Measurements from ENCODE around the gene DUSP28.

The DUSP28 gene

GRCh38 chr2:240588006-240588655, 28.0 kb downstream of the DUSP28 start:
- no peak for DNase-seq

GRCh38 chr2:240588669-240589068, 28.5 kb downstream of the DUSP28 start:
- DNase-seq = no peak

- no peak for DNase-seq
Measured at GRCh38 chr2:240589375-240589774, 29.2 kb downstream of the DUSP28 start.

- no peak for DNase-seq
Measured at GRCh38 chr2:240589850-240590525, 29.8 kb downstream of the DUSP28 start.

GRCh38 chr2:240590681-240591111, 30.5 kb downstream of the DUSP28 start:
- DNase-seq = no peak

DNA sequence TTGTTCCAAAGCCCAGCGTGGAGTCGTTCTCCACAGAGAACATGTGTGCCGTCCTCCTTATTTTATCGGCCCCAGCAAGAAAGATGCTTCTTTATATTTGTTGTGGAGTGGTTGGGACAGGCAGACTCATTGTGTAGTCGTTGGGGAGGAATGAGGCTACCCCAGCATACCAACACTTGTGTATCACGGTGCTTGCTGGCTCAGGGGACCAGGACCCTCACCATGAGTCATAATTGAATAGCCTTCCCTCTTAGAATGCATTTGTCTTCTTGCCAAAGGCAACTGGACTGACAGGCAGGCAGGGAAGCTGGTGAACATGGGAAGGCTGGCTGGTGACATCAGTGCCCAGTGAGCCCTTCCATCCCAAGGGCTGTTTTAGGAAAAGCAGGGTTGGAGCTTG, 31.1 kb downstream of the DUSP28 start:
- DNase-seq = no peak

- no peak for DNase-seq
Measured at GRCh38 chr2:240591784-240592183, 31.6 kb downstream of the DUSP28 start.

GRCh38 chr2:240593026-240593702, 33.0 kb downstream of the DUSP28 start:
- DNase-seq = no peak

DNA sequence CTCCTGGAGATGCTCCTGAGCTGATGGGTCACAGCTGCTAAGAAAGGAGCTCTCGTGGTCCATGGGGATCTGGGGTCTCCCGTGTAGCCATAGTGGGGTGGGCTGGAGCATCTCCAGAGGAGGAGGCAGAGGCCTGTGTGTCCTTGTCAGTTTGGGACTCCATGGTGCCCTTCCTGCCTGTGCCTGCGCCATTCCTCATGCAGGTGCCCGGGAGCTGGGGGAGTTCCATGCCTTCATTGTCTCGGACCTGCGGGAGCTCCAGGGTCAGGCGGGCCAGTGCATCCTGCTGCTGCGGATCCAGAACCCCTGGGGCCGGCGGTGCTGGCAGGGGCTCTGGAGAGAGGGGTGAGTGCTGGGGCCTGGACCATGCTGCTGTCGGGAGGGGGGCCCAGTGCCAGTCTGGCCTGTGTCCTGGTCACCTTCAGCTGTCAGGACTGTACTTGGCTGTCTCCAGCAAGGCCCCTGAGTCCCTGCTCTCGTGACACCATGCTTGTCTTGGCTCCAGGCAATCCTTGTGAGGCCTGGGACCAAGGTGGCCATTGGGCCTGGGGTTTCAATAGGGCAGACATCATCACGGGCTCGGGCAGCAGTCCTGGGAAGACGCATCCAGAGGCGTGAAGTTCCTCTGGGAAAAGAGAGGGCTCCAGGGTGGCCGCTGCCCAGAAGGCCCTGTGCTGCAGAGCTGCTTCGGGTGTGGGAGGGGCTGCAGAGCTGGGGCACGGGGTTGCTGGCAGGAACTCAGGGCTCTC, 33.7 kb downstream of the DUSP28 start:
- no peak for DNase-seq

- no peak for DNase-seq
Measured at GRCh38 chr2:240594511-240595380, 34.6 kb downstream of the DUSP28 start.

- DNase-seq = peak; percentile 30
Measured at GRCh38 chr2:240595381-240596079, 35.4 kb downstream of the DUSP28 start.

- DNase-seq = no peak
Measured at GRCh38 chr2:240596080-240596460, 35.9 kb downstream of the DUSP28 start.

GRCh38 chr2:240596491-240596931, 36.4 kb downstream of the DUSP28 start:
- DNase-seq = no peak

- DNase-seq = no peak
Measured at GRCh38 chr2:240597054-240597418, 36.9 kb downstream of the DUSP28 start.

DNA sequence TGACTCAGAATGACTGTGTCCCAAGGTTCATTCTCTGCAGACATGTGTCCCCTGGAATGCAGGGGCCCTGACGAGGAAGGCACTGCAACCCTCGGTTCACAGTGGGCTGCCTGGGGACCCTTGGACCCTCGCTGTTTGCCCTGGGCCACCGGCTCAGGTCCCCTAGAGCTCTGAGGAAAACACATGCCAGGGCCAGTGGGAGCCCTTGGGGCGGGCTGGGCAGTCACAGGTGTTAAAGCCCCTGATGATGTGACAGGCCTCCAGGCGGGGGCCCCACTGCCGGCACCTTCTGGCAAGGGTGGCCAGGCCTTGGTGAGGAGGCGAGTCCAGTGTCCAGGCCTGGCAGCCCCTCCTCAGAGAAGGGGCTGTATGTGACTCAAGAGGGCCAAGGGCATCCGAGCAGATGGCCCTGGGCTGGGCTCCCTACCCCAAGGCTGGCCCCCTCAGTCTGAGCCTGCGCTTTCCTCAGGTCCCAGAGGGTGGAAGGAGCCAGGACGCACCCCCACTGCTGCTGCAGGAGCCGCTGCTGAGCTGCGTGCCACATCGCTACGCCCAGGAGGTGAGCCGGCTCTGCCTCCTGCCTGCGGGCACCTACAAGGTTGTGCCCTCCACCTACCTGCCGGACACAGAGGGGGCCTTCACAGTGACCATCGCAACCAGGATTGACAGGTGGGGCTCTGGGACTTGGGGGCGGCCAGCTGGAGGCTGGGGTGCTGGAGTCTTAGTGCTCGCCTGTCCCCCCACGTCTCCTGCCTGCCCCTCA, 37.4 kb downstream of the DUSP28 start:
- DNase-seq = no peak

DNA sequence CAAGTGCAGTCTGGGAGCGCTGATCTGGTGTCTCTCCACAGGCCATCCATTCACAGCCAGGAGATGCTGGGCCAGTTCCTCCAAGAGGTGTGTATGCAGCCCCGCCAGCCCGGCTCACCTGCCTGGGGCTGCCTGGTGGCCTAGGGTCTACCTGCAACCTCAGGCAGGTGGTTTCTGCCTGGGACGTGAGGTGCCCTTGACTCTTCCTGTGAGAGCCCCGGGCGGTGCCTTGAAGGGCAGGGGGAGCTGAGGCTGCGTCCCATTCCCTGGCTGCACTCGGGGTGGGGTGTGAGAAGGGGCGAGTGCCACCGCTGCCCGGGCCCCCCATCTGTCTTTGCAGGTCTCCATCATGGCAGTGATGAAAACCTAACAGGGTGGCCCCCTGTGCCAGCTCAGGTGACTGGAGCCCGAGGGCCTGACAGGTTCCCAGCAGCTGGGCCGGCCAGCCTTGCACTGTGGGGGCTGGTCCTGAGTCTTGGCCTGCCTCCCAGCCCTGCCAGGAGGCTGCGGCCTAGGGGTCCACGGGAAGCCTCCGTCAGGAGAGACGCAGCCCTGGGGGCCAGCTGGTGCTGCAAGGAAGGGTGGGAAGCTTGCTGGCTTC, 38.3 kb downstream of the DUSP28 start:
- DNase-seq = no peak

- DNase-seq = no peak
Measured at GRCh38 chr2:240599141-240599583, 39.0 kb downstream of the DUSP28 start.

DNA sequence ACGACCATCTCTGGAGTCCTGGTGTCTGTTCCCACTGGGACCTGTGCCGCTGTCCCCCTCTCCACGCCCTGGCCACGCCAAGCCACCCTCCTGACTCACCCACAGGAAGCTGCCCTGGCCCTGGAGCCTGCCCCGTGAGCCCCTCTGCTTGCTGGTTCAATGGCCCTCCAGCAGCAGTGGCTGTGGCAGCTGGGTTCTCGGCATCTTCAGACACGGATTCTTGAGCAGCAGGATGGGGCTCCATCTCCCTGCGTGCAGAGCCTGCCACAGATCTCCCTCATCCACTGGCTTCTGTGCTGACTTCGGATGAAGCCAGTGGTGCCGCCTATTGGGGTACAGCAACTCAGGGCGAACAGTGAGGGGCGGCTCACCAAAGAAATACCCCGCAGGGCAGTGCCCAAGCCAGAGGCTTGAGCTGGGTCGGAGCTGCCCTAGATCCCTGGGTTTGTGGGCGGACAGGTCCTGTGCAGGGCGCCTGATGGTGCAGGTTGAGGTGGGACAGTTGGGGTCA, 40.3 kb downstream of the DUSP28 start:
- DNase-seq = no peak

DNA sequence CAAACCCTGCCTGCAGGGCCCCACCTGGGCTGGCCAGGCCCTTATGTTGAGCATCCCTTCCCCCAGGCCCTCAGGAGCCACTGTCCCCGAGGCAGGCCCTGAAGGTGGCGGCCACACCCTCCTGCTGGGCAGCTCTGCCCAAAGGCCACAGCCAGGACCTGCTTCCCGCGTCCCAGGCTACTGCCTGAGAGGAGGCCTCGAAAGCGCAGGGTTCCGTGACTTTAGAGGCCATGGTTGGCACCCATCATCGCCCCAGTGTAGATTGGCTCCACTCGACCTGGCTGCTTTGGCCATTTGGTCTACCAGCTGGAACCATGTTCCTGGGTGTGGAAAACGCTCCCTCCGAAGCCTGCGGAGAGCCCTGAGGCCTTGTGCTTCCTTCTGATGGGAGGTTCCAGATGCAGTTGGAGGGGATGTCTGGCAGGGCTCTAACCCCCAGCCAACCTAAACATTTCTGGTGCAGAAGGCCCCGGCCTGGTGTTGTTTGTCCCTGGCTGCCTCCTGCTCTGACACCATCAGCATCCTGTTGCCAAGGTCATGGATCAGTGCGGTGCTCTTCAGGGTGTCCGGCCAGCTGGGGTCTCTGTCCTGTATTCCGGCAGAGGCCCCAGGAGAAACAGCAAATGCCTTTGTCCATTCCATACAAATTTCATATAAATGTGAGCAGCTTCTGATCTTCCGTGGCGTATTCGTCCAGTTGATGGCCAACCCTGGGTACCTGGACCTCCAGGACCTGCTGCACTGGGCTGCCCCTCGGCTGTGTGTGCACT, 41.1 kb downstream of the DUSP28 start:
- DNase-seq = no peak

- no peak for DNase-seq
Measured at GRCh38 chr2:240601831-240602160, 41.6 kb downstream of the DUSP28 start.
